Natural killer cell (primary cell): ENCODE measurements around the gene SPDYE1. TPM values are rescaled to one million over a fixed set of nuclear protein-coding genes. Genes with fewer than 3 reads are reported as not detected.
"Not testable (repeated sequence)": the region's sequence is repeated elsewhere in the genome, so short reads cannot be mapped to it uniquely, and the experiment has no call there.

Experiments used
- ATAC-seq, 3 donors: fragments of 150-1000 bp in 2 of 3; fragments of 200-7000 bp in 1 of 3; cut with Tn5 transposase; 1 replicate in 1 of 3; 2 replicates in 2 of 3; pipeline ENCODE4 v1.10.0; 2021; ENCODE audit warnings: mild to moderate bottlenecking in 2 of 3, moderate library complexity in 2 of 3
- DNase-seq, 2 donors: peaks; one replicate each; pipeline versions ENCODE4 v3.0.0 to v3.0.0-alpha.2; 2013 to 2021; ENCODE audit warnings: mixed read lengths in 1 of 2
- H3K27ac ChIP-seq: one replicate; pipeline ENCODE4 v1.5.1; 2013; ENCODE audit warnings: mild to moderate bottlenecking, low read length
- H3K27me3 ChIP-seq: one replicate; pipeline ENCODE4 v1.6.1; 2013; ENCODE audit warnings: low read length; ENCODE audit not compliant: control insufficient read depth, insufficient read depth
- H3K36me3 ChIP-seq: one replicate; pipeline ENCODE4 v1.6.1; 2013; ENCODE audit warnings: low read length; ENCODE audit not compliant: control insufficient read depth, insufficient read depth
- H3K4me1 ChIP-seq: one replicate; pipeline ENCODE4 v1.6.1; 2013; ENCODE audit warnings: low read length; ENCODE audit not compliant: control insufficient read depth, insufficient read depth
- H3K4me3 ChIP-seq: one replicate; pipeline ENCODE4 v1.5.1; 2013; ENCODE audit warnings: low read length
- H3K9me3 ChIP-seq: one replicate; pipeline ENCODE4 v1.6.1; 2013; ENCODE audit warnings: low read length; ENCODE audit not compliant: control insufficient read depth, insufficient read depth
- H3K27ac Mint-ChIP-seq, 2 donors: one replicate each; pipeline ENCODE4 v1.8.0; 2022; ENCODE audit warnings: mild to moderate bottlenecking in 2 of 2, mixed read lengths in 2 of 2, moderate library complexity in 1 of 2
- H3K27me3 Mint-ChIP-seq, 2 donors: one replicate each; pipeline ENCODE4 v1.8.0; 2022; ENCODE audit warnings: low read depth in 2 of 2, mixed read lengths in 2 of 2
- H3K36me3 Mint-ChIP-seq: one replicate; pipeline ENCODE4 v1.8.0; 2022; ENCODE audit warnings: mixed read lengths
- H3K4me1 Mint-ChIP-seq, 2 donors: one replicate each; pipeline ENCODE4 v1.8.0; 2022; ENCODE audit warnings: mixed read lengths in 2 of 2
- H3K4me3 Mint-ChIP-seq: one replicate; pipeline ENCODE4 v1.8.0; 2022; ENCODE audit warnings: mild to moderate bottlenecking, moderate library complexity, mixed read lengths
- H3K9me3 Mint-ChIP-seq, 2 donors: one replicate each; pipeline ENCODE4 v1.8.0; 2022; ENCODE audit warnings: mixed read lengths in 2 of 2
- CTCF ChIP-seq: fragments of 200-600 bp; IDR thresholded peaks from one replicate; pipeline ENCODE4 v1.8.0; 2022; ENCODE audit warnings: antibody characterized with exemption
- WGBS: methylation state at CpG from one replicate; pipeline ENCODE4 v1.1.7; 2013; ENCODE audit warnings: missing lambda C conversion rate; ENCODE audit not compliant: insufficient coverage; 5-methylcytosine and 5-hydroxymethylcytosine counted together
- intact Hi-C: fragments of 100-400 bp; cut with micrococcal nuclease; formaldehyde crosslinking; loops from one replicate; pipeline ENCODE4 v1.14.2; 2022
- total RNA-seq, 4 donors: library from RNA; stranded (reverse); fragments of 120-200 nt in 1 of 4; gene quantifications; one replicate each; pipeline versions ENCODE4 v1.2.3 to v1.2.4, GENCODE V29; 2013 to 2022

SPDYE1 gene
- total RNA-seq, 3 donors from 2014 or later (not counting 1 experiment from before 2014, with no cell fraction given), result 0.18 to 0.24 TPM; not detected in 1

DNA sequence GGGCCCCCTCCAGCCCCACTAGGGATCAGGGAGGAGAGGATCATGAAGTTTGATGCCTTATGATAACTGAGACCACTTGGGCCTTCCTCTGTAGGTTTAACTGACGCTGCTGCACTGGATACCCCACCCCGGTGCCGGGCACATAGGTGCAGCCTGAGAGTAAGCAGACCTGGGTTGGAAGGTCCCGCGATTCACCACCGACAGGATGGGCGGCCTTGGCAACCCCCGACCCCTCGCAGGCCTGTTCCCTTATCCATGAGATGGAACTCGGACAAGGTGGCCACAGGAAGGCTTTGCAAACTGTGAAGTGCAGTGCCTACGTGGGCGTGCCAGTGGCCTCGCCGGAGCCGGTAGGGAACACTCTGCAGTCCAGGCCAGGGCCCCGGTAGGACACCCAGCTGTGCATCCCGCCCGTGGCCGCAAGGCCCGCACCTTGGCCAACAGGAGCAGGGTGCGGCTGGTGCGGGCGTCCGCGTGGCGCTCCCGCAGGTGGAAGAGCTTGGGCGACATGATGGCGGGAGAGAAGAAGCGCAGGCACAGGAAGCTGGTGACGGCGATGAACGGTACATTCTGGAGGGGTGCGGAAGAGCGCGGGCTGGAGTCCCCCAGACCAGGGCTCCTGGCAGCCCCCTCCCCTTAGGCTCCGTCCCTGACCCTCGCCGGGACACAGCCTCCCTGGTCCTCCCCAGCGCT, 42.2 kb downstream of the SPDYE1 start:
- ATAC-seq, result peak; percentile 1 to 6 (median 4)
- peaks cover 5 to 18% of the 10 kb centered on the region in 2 donors for H3K4me1 Mint-ChIP-seq
- H3K36me3 Mint-ChIP-seq, H3K9me3 ChIP-seq, DNase-seq, H3K27me3 ChIP-seq, intact Hi-C loops, H3K27me3 Mint-ChIP-seq, H3K36me3 ChIP-seq, H3K9me3 Mint-ChIP-seq: not testable (repeated sequence)
- H3K27ac Mint-ChIP-seq, result peak overlapping the region in 1 of 2 donors; percentile 86
- Histone ChIP-seq H3K4me3 (peak overlapping the region; percentile 24), H3K4me1 (peaks cover 23% of the 10 kb centered on the region), H3K27ac (peak overlapping the region; percentile 56)
- WGBS, result 6% methylated on average over 6 of the region's 40 CpGs
- H3K4me3 Mint-ChIP-seq, result peak overlapping the region; percentile 47

DNA sequence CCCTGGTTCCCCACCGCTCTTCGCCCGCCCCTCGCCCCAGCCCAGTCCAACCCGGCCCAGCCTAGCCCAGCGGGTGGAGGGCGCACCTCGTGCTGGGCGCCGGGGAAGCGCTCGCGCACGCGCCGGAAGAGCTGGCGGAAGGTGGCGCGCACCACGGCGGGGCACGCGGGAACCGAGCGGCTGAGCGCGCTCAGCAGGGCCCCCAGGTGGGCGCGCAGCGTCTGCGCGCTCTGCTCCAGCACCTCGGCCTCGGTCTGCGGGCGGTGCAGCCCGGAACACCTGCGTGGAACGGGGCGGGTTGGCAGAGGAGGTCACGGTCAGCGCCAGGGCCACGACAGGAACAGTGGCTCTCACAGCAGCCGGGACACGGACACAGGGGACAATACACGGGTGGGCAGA, 42.8 kb downstream of the SPDYE1 start:
- peak overlapping the region; percentile 75 to 86 for H3K27ac Mint-ChIP-seq
- peak overlapping the region; percentile 28 for H3K4me3 ChIP-seq
- H3K36me3 ChIP-seq, H3K9me3 ChIP-seq, H3K9me3 Mint-ChIP-seq, H3K36me3 Mint-ChIP-seq, intact Hi-C loops, H3K27me3 Mint-ChIP-seq, H3K27me3 ChIP-seq: not testable (repeated sequence)
- WGBS, result under 1% methylated on average over 46 of the region's 46 CpGs
- peaks cover 8 to 23% of the 10 kb centered on the region in 2 donors for H3K4me1 Mint-ChIP-seq
- H3K4me1 ChIP-seq, result peaks cover 29% of the 10 kb centered on the region
- DNase-seq, result peak; percentile 57 to 84
- peak; percentile 18 for TF ChIP-seq CTCF
- H3K27ac ChIP-seq, result peak overlapping the region; percentile 69
- peak overlapping the region; percentile 53 for H3K4me3 Mint-ChIP-seq
- peak; percentile 54 to 71 (median 54) for ATAC-seq

GRCh38 chr7:44042221-44042620, 44.5 kb downstream of the SPDYE1 start:
- ATAC-seq (no peak), DNase-seq (no peak)
- Histone ChIP-seq H3K4me3 (no peak overlapping the region), H3K27ac (no peak overlapping the region), H3K9me3 (no peaks in the 10 kb centered on the region), H3K36me3 (no peaks in the 10 kb centered on the region), H3K27me3 (no peaks in the 10 kb centered on the region), H3K4me1 (peaks cover 46% of the 10 kb centered on the region)
- intact Hi-C loops, result no loop called here
- WGBS, result 100% methylated on average over 2 of the region's 2 CpGs
- Mint-ChIP-seq H3K27ac (no peak overlapping the region), H3K4me1 (peaks cover 25 to 40% of the 10 kb centered on the region in 2 donors), H3K27me3 (no peaks in the 10 kb centered on the region), H3K9me3 (no peaks in the 10 kb centered on the region), H3K4me3 (peak overlapping the region; percentile 65), H3K36me3 (no peaks in the 10 kb centered on the region)
- TF ChIP-seq CTCF, result no peak

DNA sequence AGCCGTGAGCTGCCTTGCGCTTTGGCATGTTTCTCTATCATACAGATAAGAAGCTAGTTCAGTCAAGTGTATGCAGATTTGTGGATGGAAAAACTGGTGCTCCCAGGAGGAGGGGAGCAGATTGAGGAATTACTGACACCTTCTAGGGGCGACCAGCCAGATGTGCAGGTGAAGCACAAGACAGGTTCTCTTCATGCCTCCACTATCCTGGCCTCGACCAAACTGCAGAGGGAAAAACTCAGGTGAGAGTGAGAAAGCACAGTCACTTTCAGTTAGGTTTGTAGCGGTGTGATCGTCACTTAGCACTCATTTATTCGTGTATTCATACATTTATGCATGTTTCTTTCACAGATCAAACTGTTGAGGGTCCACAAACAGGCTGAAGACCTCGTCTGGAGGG, 46.2 kb downstream of the SPDYE1 start:
- Histone ChIP-seq H3K9me3 (no peaks in the 10 kb centered on the region), H3K36me3 (no peaks in the 10 kb centered on the region), H3K27me3 (no peaks in the 10 kb centered on the region), H3K4me3 (peak overlapping the region; percentile 70), H3K27ac (peak overlapping the region; percentile 79), H3K4me1 (peaks cover 57% of the 10 kb centered on the region)
- peak overlapping the region; percentile 92 for H3K4me3 Mint-ChIP-seq
- no peaks in the 10 kb centered on the region for H3K36me3 Mint-ChIP-seq
- 27% methylated on average over 7 of the region's 8 CpGs for WGBS
- no peaks in the 10 kb centered on the region for H3K9me3 Mint-ChIP-seq
- intact Hi-C loops, result no loop called here
- peak overlapping the region; percentile 87 to 94 for H3K27ac Mint-ChIP-seq
- no peak for ATAC-seq
- H3K27me3 Mint-ChIP-seq, result no peaks in the 10 kb centered on the region
- peaks cover 36 to 53% of the 10 kb centered on the region in 2 donors for H3K4me1 Mint-ChIP-seq
- DNase-seq, result no peak
- no peak for TF ChIP-seq CTCF
